Smooth muscle cell (in vitro differentiated cells): ENCODE results near the gene PEMT. TPM values are rescaled to one million over a fixed set of nuclear protein-coding genes. Genes with fewer than 3 reads are reported as not detected.

Experiments
- DNase-seq: peaks from one replicate; lab custom pipeline; 2025; ENCODE audit not compliant: unreplicated experiment; lab: John Stamatoyannopoulos, UW
- H2AFZ ChIP-seq: fragments of 200-600 bp; sonication (generic); 2 replicates; pipeline ENCODE4 v1.6.0; 2016; ENCODE audit warnings: antibody characterized with exemption, low read depth, mild to moderate bottlenecking
- H3F3A ChIP-seq: fragments of 200-600 bp; sonication (generic); 2 replicates; pipeline ENCODE4 v1.6.0; 2017; ENCODE audit warnings: antibody characterized with exemption, low read depth
- H3K27ac ChIP-seq: fragments of 200-600 bp; sonication (generic); 2 replicates; pipeline ENCODE4 v1.5.1; 2016; ENCODE audit warnings: low read depth, mild to moderate bottlenecking
- H3K27me3 ChIP-seq: fragments of 200-600 bp; sonication (generic); 2 replicates; pipeline ENCODE4 v1.6.1; 2016; ENCODE audit warnings: low read depth, mild to moderate bottlenecking
- H3K36me3 ChIP-seq: fragments of 200-600 bp; sonication (generic); 2 replicates; pipeline ENCODE4 v1.5.1; 2016; ENCODE audit warnings: low read depth
- H3K4me1 ChIP-seq: fragments of 200-600 bp; sonication (generic); 2 replicates; pipeline ENCODE4 v1.5.1; 2016; ENCODE audit warnings: low read depth
- H3K4me2 ChIP-seq: fragments of 200-600 bp; sonication (generic); 2 replicates; pipeline ENCODE4 v1.6.0; 2016; ENCODE audit warnings: mild to moderate bottlenecking
- H3K4me3 ChIP-seq: fragments of 200-600 bp; sonication (generic); 2 replicates; pipeline ENCODE4 v1.5.1; 2016; ENCODE audit warnings: mild to moderate bottlenecking
- H3K79me2 ChIP-seq: fragments of 200-600 bp; sonication (generic); 2 replicates; pipeline ENCODE4 v1.6.0; 2016; ENCODE audit warnings: low read depth, mild to moderate bottlenecking
- H3K9ac ChIP-seq: fragments of 200-600 bp; sonication (generic); 2 replicates; pipeline ENCODE4 v1.6.0; 2016; ENCODE audit warnings: low read depth
- H3K9me3 ChIP-seq: fragments of 200-600 bp; sonication (generic); replicated peaks from 2 replicates; pipeline ENCODE4 v1.5.1; 2016; ENCODE audit warnings: low read depth
- H4K20me1 ChIP-seq: fragments of 200-600 bp; sonication (generic); 2 replicates; pipeline ENCODE4 v1.6.0; 2016; ENCODE audit warnings: low read depth
- WGBS: methylation state at CpG from one replicate; pipeline ENCODE4 v1.1.7; 2016; ENCODE audit warnings: low lambda C conversion rate; 5-methylcytosine and 5-hydroxymethylcytosine counted together
- polyA plus RNA-seq: library from polyadenylated mRNA; unstranded; fragments of >200 nt; fragmentation: Nextera tagmentation; extraction: Ambion mirVana; gene quantifications from 2 replicates; pipeline ENCODE4 v1.2.1, GENCODE V29; 2016
- small RNA-seq: library from RNA; depleted of rRNA; stranded (forward); fragments of <200 nt; gene quantifications from one replicate; pipeline ENCODE3, GENCODE V24; 2014
- total RNA-seq: library from RNA; depleted of rRNA; stranded (reverse); fragments of >200 nt; gene quantifications from 2 replicates; pipeline ENCODE4 v1.2.3, GENCODE V29; 2014
- TF ChIP-seq, protein P1 (sequence below): fragments of 200-600 bp; sonication (generic); IDR thresholded peaks from 2 replicates; pipeline ENCODE4 v1.5.1; 2017; ENCODE audit warnings: borderline replicate concordance, mild to moderate bottlenecking, antibody characterized with exemption; ENCODE audit not compliant: insufficient read depth, poor library complexity, severe bottlenecking

Gene PEMT
- total and polyA plus RNA-seq, 2 experiments from 2014 or later: 43.8 to 69.9 TPM

DNA sequence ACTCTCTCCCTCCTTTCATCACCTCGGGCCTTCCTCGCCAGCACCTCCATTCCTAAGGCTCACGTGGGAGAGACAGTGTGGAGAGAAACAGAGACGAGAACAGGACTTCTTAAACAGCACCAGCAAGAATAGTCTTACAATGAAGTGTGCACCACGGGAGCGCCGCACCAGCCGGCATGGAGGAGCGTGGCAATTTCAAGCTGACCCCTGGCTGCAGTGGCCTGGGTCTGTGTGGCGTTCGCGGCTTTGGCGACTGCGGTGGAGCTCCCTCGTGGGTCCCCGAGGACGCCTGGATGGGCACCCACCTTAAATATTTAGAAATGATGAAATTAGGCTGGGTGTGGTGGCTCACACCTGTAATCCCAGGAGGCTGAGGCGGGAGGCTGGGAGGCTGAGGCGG is 135.3 kb downstream of the PEMT start:
- Histone ChIP-seq H3K27ac (no peak overlapping the region), H3K4me3 (no peak overlapping the region), H3K9me3 (no peaks in the 10 kb centered on the region), H3K4me2 (no peak overlapping the region), H3K9ac (no peak overlapping the region), H2AFZ (no peak overlapping the region), H3K4me1 (no peaks in the 10 kb centered on the region), H3K79me2 (no peaks in the 10 kb centered on the region), H3F3A (no peaks in the 10 kb centered on the region), H3K36me3 (no peaks in the 10 kb centered on the region), H4K20me1 (no peaks in the 10 kb centered on the region), H3K27me3 (no peaks in the 10 kb centered on the region)
- TF ChIP-seq, protein P1, sequence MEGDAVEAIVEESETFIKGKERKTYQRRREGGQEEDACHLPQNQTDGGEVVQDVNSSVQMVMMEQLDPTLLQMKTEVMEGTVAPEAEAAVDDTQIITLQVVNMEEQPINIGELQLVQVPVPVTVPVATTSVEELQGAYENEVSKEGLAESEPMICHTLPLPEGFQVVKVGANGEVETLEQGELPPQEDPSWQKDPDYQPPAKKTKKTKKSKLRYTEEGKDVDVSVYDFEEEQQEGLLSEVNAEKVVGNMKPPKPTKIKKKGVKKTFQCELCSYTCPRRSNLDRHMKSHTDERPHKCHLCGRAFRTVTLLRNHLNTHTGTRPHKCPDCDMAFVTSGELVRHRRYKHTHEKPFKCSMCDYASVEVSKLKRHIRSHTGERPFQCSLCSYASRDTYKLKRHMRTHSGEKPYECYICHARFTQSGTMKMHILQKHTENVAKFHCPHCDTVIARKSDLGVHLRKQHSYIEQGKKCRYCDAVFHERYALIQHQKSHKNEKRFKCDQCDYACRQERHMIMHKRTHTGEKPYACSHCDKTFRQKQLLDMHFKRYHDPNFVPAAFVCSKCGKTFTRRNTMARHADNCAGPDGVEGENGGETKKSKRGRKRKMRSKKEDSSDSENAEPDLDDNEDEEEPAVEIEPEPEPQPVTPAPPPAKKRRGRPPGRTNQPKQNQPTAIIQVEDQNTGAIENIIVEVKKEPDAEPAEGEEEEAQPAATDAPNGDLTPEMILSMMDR: no peak
- no peak for DNase-seq
- 87% methylated on average over 19 of the region's 19 CpGs for whole genome bisulfite sequencing

Small RNAs within 50 kb of the gene (small RNA-seq; reads per million reads assigned to genes)
- not detected for gene RF00019
- gene RNU6-468P: not detected

Other genes with a start within 250 kb of the PEMT start
- 13.6 and 15.4 TPM in 2 replicates for gene MED9, start 114.7 kb downstream of the PEMT start, total RNA-seq
- gene MED9, start 114.7 kb downstream of the PEMT start, polyA plus RNA-seq: 8.4 and 9.6 TPM in 2 replicates
- gene RASD1, start 95.3 kb downstream of the PEMT start, total RNA-seq: 1.4 and 5.0 TPM in 2 replicates
- 5.7 and 8.1 TPM in 2 replicates for gene RASD1, start 95.3 kb downstream of the PEMT start, polyA plus RNA-seq
- gene RAI1, start 89.8 kb upstream of the PEMT start, total RNA-seq: 11.1 and 12.2 TPM in 2 replicates
- gene RAI1, start 89.8 kb upstream of the PEMT start, polyA plus RNA-seq: 17.6 and 19.2 TPM in 2 replicates
- 23.5 and 25.9 TPM in 2 replicates for gene SREBF1, start 245.3 kb upstream of the PEMT start, total RNA-seq
- 45.4 and 53.5 TPM in 2 replicates for gene SREBF1, start 245.3 kb upstream of the PEMT start, polyA plus RNA-seq